OCI-LY7 (cell line): Measurements from ENCODE around the gene CCDC201. TPM values are rescaled to one million over a fixed set of nuclear protein-coding genes. Genes with fewer than 3 reads are reported as not detected.

Source experiments
- BruUV-seq: library from RNA; stranded (reverse); fragments of 400-500 nt; replicated peaks from 2 replicates; lab custom pipeline; 2021; lab: Mats Ljungman, UMichigan
- CTCF ChIA-PET: fragments of 300-600 bp; sonication (Branson Sonifier 250); formaldehyde crosslinking; loops from one replicate; lab custom pipeline; 2022; ENCODE audit warnings: antibody characterized with exemption; ENCODE audit not compliant: unreplicated experiment; lab: Charles Lee
- POLR2A ChIA-PET: fragments of 300-600 bp; sonication (Branson Sonifier 250); formaldehyde crosslinking; loops from one replicate; lab custom pipeline; 2022; ENCODE audit warnings: antibody characterized with exemption; lab: Charles Lee
- DNase-seq: peaks from one replicate; pipeline ENCODE4 v3.0.0-alpha.2; 2015; ENCODE audit warnings: low spot score
- H2AFZ ChIP-seq: fragments of 200-600 bp; sonication (generic), shearing (Covaris generic); 2 replicates; pipeline ENCODE4 v1.6.1; 2014; ENCODE audit warnings: mild to moderate bottlenecking, antibody characterized with exemption, low read length, moderate library complexity
- H3K27ac ChIP-seq: fragments of 200-600 bp; sonication (generic); 2 replicates; pipeline ENCODE4 v1.5.1; 2014; ENCODE audit warnings: mixed run types, low read depth, mild to moderate bottlenecking, moderate library complexity, low read length, inconsistent platforms; ENCODE audit not compliant: poor library complexity, severe bottlenecking
- H3K36me3 ChIP-seq: fragments of 200-600 bp; sonication (generic); 2 replicates; pipeline ENCODE4 v1.6.1; 2014; ENCODE audit warnings: mild to moderate bottlenecking, antibody characterized with exemption, low read length, moderate library complexity, mixed read lengths; ENCODE audit not compliant: insufficient read depth
- H3K4me1 ChIP-seq: fragments of 200-600 bp; sonication (generic); 2 replicates; pipeline ENCODE4 v1.5.1; 2014; ENCODE audit warnings: mild to moderate bottlenecking, low read length; ENCODE audit not compliant: insufficient read depth, poor library complexity, severe bottlenecking
- H3K4me2 ChIP-seq: fragments of 200-600 bp; sonication (generic); 2 replicates; pipeline ENCODE4 v1.6.1; 2014; ENCODE audit warnings: mild to moderate bottlenecking, low read length
- H3K4me3 ChIP-seq: fragments of 200-600 bp; sonication (generic); 2 replicates; pipeline ENCODE4 v1.5.1; 2014; ENCODE audit warnings: mild to moderate bottlenecking, low read depth, low read length; ENCODE audit not compliant: poor library complexity, severe bottlenecking
- H3K79me2 ChIP-seq: fragments of 200-600 bp; sonication (generic); 2 replicates; pipeline ENCODE4 v1.6.1; 2016; ENCODE audit warnings: low read depth, mild to moderate bottlenecking, low read length, moderate library complexity, mixed read lengths; ENCODE audit not compliant: insufficient read depth
- H3K9me2 ChIP-seq: fragments of 200-600 bp; sonication (generic); 2 replicates; pipeline ENCODE4 v1.6.1; 2016; ENCODE audit warnings: mild to moderate bottlenecking, low read length, mixed read lengths; ENCODE audit not compliant: insufficient read depth
- H3K9me3 ChIP-seq: fragments of 200-600 bp; sonication (generic); 2 replicates; pipeline ENCODE4 v1.6.1; 2014; ENCODE audit warnings: mild to moderate bottlenecking, mixed run types, low read length, mixed read lengths
- H4K20me1 ChIP-seq: fragments of 200-600 bp; sonication (generic); 2 replicates; pipeline ENCODE4 v1.6.1; 2014; ENCODE audit warnings: mild to moderate bottlenecking, antibody characterized with exemption, low read length, moderate library complexity, mixed read lengths; ENCODE audit not compliant: insufficient read depth
- CTCF ChIP-seq: fragments of 200-600 bp; sonication (generic); conservative IDR thresholded peaks from 2 replicates; pipeline ENCODE4 v1.5.1; 2014; ENCODE audit warnings: mild to moderate bottlenecking, antibody characterized with exemption, low read length, moderate library complexity, mixed read lengths
- EZH2phosphoT487 ChIP-seq: fragments of 200-600 bp; sonication (generic); IDR thresholded peaks from 2 replicates; pipeline ENCODE4 v1.6.1; 2018; ENCODE audit warnings: low read depth, borderline replicate concordance, mild to moderate bottlenecking, mixed run types, antibody characterized with exemption, low read length, moderate library complexity, mixed read lengths
- intact Hi-C: fragments of 100-400 bp; cut with micrococcal nuclease; formaldehyde crosslinking; loops from one replicate; pipeline ENCODE4 v1.10.0; 2022; ENCODE audit not compliant: unreplicated experiment
- total RNA-seq, 2 experiments: library from RNA; depleted of rRNA in 1 of 2; stranded (reverse); fragments of >200 nt in 1 of 2; shearing (Covaris generic) in 1 of 2; gene quantifications; 2 replicates each; pipeline ENCODE4 v1.2.3, GENCODE V29; 2014 to 2022

Gene CCDC201
- total RNA-seq, 2 experiments from 2014 or later = not detected

DNA sequence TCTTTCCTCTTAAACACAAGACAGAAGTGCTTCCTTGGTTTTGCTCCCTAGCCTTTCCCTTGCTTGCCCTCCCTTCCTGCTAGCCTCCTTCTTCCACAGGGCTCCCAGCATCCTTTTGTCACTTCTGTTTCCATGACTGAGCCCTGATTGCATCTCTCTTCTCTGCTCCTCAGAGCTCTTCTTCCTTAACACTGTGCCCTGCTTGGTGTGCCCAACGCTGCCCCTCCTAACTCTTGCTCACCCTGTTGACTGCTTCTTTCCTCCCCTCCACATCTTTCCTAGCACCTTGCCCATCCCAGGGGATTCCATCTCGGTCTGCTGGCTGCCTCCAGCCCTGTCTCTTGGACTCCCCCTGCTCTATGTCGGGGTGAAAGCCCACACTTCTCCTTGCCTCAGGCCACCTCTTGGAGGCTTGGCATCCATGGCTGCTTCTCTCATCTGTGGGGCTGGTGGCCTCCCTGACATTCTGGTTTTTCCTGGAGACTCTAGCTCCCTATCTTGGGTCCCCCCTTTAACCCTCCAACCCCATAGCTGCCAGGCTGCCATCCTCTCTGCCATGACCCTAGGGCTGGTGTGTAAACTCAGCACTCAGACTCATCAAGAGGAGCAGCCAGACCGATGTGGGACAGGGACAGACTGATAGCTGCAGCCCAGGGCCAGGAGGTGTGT is 21.2 kb upstream of the CCDC201 start:
- Histone ChIP-seq H3K27ac (no peak overlapping the region), H4K20me1 (no peaks in the 10 kb centered on the region), H3K4me1 (no peaks in the 10 kb centered on the region), H3K9me3 (no peaks in the 10 kb centered on the region), H2AFZ (no peak overlapping the region), H3K9me2 (no peaks in the 10 kb centered on the region), H3K79me2 (no peaks in the 10 kb centered on the region), H3K4me2 (no peak overlapping the region), H3K36me3 (no peaks in the 10 kb centered on the region), H3K4me3 (no peak overlapping the region)
- CTCF ChIA-PET = no interaction called here
- intact Hi-C loops = no loop called here
- DNase-seq = no peak
- BruUV-seq = no TSS peak
- TF ChIP-seq CTCF (no peak), EZH2phosphoT487 (no peak)
- POLR2A ChIA-PET = no interaction called here

GRCh38 chr7:45893374-45893995 is 20.6 kb upstream of the CCDC201 start:
- DNase-seq = no peak
- CTCF ChIA-PET = no interaction called here

More at GRCh38 chr7:45893374-45893995, 20.6 kb upstream of the CCDC201 start:
- Histone ChIP-seq H3K9me2 (no peaks in the 10 kb centered on the region), H3K36me3 (no peaks in the 10 kb centered on the region), H4K20me1 (no peaks in the 10 kb centered on the region), H3K4me2 (no peak overlapping the region), H2AFZ (no peak overlapping the region), H3K4me3 (no peak overlapping the region), H3K79me2 (no peaks in the 10 kb centered on the region), H3K27ac (no peak overlapping the region), H3K9me3 (no peaks in the 10 kb centered on the region), H3K4me1 (no peaks in the 10 kb centered on the region)
- no peak for TF ChIP-seq CTCF
- no peak for TF ChIP-seq EZH2phosphoT487
- POLR2A ChIA-PET = no interaction called here
- BruUV-seq = no TSS peak
- intact Hi-C loops = no loop called here
